Panc1 (cell line): ENCODE data around the gene LNPEP. TPM values are rescaled to one million over a fixed set of nuclear protein-coding genes. Genes with fewer than 3 reads are reported as not detected.

Source experiments
- ATAC-seq: fragments of 200-7000 bp; cut with Tn5 transposase; 2 replicates; pipeline ENCODE4 v1.9.1; 2020; ENCODE audit warnings: mild to moderate bottlenecking, moderate library complexity
- BruUV-seq: library from RNA; stranded (reverse); fragments of 400-500 nt; replicated peaks from 2 replicates; lab custom pipeline; 2021; lab: Mats Ljungman, UMichigan
- CTCF ChIA-PET: fragments of 300-600 bp; sonication (Branson Sonifier 250); formaldehyde crosslinking; loops from one replicate; lab custom pipeline; 2022; ENCODE audit warnings: antibody characterized with exemption; lab: Charles Lee
- POLR2A ChIA-PET: fragments of 300-600 bp; sonication (Branson Sonifier 250); formaldehyde crosslinking; loops from one replicate; lab custom pipeline; 2022; ENCODE audit warnings: antibody characterized with exemption; lab: Charles Lee
- DNase-seq: peaks from one replicate; pipeline ENCODE4 v3.0.0-alpha.2; 2010; ENCODE audit warnings: low read depth, low spot score
- H3K27ac ChIP-seq: 2 replicates; pipeline ENCODE4 v1.5.1; 2011; ENCODE audit warnings: mild to moderate bottlenecking, low read length, inconsistent platforms
- H3K27me3 ChIP-seq: fragments of 200-500 bp; sonication (Bioruptor generic); 2 replicates; pipeline ENCODE4 v1.6.0; 2014; ENCODE audit warnings: low read length, inconsistent platforms; ENCODE audit not compliant: control insufficient read depth, insufficient read depth
- H3K36me3 ChIP-seq: fragments of 200-500 bp; sonication (Bioruptor generic); 2 replicates; pipeline ENCODE4 v1.5.1; 2014; ENCODE audit warnings: inconsistent platforms, mild to moderate bottlenecking, low read length, moderate library complexity; ENCODE audit not compliant: control insufficient read depth, insufficient read depth
- H3K4me1 ChIP-seq: 2 replicates; pipeline ENCODE4 v1.5.1; 2011; ENCODE audit warnings: inconsistent platforms, mild to moderate bottlenecking, low read length, moderate library complexity; ENCODE audit not compliant: control insufficient read depth, insufficient read depth
- H3K4me3 ChIP-seq, 2 experiments: 2 replicates each; pipeline ENCODE4 v1.5.1; 2011 to 2012; ENCODE audit warnings: low read depth in 2 of 2, low read length in 2 of 2, mild to moderate bottlenecking in 2 of 2, inconsistent platforms in 1 of 2, moderate library complexity in 1 of 2
- H3K9me3 ChIP-seq: fragments of 200-500 bp; sonication (Bioruptor generic); 2 replicates; pipeline ENCODE4 v1.5.1; 2014; ENCODE audit warnings: low read depth, mild to moderate bottlenecking, inconsistent platforms, low read length, moderate library complexity; ENCODE audit not compliant: control insufficient read depth, insufficient read depth
- POLR2AphosphoS5 ChIP-seq: IDR thresholded peaks from 2 replicates; pipeline ENCODE4 v1.6.1; 2012; ENCODE audit warnings: mild to moderate bottlenecking, low read depth, low read length, moderate library complexity
- SIN3A ChIP-seq: IDR thresholded peaks from 2 replicates; pipeline ENCODE4 v1.6.1; 2012; ENCODE audit warnings: low read depth, mild to moderate bottlenecking, low read length, moderate library complexity, borderline replicate concordance; ENCODE audit not compliant: insufficient read depth
- TCF7L2 ChIP-seq: IDR thresholded peaks from 2 replicates; pipeline ENCODE4 v1.6.1; 2011; ENCODE audit warnings: mild to moderate bottlenecking, low read depth, low read length, inconsistent platforms
- in situ Hi-C: cut with HindIII; loops from 2 replicates; pipeline ENCODE4 v1.10.0; 2016; ENCODE audit warnings: low sequenced_read_pairs, low pct_unique_long_range_greater_than_20kb
- intact Hi-C: fragments of 100-400 bp; cut with micrococcal nuclease; formaldehyde crosslinking; loops from one replicate; pipeline ENCODE4 v1.10.0; 2022; ENCODE audit not compliant: unreplicated experiment
- total RNA-seq: library from RNA; stranded (reverse); gene quantifications from one replicate; pipeline ENCODE4 v1.2.1, GENCODE V29; 2021; ENCODE audit not compliant: unreplicated experiment
- TF ChIP-seq, protein P1 (sequence below), 2 experiments: IDR thresholded peaks; 2 replicates each; pipeline ENCODE4 v1.6.1; 2011 to 2012; ENCODE audit warnings: low read depth in 2 of 2, control low read depth in 1 of 2, low read length in 1 of 2, mild to moderate bottlenecking in 1 of 2, moderate library complexity in 1 of 2; ENCODE audit not compliant: insufficient read depth in 1 of 2
- TF ChIP-seq, protein P2 (sequence below): fragments of 450-650 bp; IDR thresholded peaks from 2 replicates; pipeline ENCODE4 v1.5.1; 2017; ENCODE audit warnings: mild to moderate bottlenecking

Gene LNPEP
- total RNA-seq, 1 experiment from 2014 or later, result 46.6 TPM

GRCh38 chr5:96942911-96943310 is 7.0 kb downstream of the LNPEP start:
- DNase-seq (no peak), ATAC-seq (no peak)
- BruUV-seq, result no TSS peak
- POLR2A ChIA-PET, result no interaction called here
- Histone ChIP-seq H3K27me3 (no peaks in the 10 kb centered on the region), H3K27ac (no peak overlapping the region), H3K4me1 (peaks cover 6% of the 10 kb centered on the region), H3K9me3 (no peaks in the 10 kb centered on the region), H3K36me3 (peaks cover 2% of the 10 kb centered on the region; the same call in 1 of the 2 replicates), H3K4me3 (no peak overlapping the region)
- TF ChIP-seq SIN3A, result no peak
- TF ChIP-seq, protein P1, sequence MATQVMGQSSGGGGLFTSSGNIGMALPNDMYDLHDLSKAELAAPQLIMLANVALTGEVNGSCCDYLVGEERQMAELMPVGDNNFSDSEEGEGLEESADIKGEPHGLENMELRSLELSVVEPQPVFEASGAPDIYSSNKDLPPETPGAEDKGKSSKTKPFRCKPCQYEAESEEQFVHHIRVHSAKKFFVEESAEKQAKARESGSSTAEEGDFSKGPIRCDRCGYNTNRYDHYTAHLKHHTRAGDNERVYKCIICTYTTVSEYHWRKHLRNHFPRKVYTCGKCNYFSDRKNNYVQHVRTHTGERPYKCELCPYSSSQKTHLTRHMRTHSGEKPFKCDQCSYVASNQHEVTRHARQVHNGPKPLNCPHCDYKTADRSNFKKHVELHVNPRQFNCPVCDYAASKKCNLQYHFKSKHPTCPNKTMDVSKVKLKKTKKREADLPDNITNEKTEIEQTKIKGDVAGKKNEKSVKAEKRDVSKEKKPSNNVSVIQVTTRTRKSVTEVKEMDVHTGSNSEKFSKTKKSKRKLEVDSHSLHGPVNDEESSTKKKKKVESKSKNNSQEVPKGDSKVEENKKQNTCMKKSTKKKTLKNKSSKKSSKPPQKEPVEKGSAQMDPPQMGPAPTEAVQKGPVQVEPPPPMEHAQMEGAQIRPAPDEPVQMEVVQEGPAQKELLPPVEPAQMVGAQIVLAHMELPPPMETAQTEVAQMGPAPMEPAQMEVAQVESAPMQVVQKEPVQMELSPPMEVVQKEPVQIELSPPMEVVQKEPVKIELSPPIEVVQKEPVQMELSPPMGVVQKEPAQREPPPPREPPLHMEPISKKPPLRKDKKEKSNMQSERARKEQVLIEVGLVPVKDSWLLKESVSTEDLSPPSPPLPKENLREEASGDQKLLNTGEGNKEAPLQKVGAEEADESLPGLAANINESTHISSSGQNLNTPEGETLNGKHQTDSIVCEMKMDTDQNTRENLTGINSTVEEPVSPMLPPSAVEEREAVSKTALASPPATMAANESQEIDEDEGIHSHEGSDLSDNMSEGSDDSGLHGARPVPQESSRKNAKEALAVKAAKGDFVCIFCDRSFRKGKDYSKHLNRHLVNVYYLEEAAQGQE (IDR thresholded peaks at IDR 0.05; ENCODE audit: insufficient read depth in 1 of 2, low read depth in 2 of 2, low read length in 1 of 2), result no peak
- TF ChIP-seq, protein P2, sequence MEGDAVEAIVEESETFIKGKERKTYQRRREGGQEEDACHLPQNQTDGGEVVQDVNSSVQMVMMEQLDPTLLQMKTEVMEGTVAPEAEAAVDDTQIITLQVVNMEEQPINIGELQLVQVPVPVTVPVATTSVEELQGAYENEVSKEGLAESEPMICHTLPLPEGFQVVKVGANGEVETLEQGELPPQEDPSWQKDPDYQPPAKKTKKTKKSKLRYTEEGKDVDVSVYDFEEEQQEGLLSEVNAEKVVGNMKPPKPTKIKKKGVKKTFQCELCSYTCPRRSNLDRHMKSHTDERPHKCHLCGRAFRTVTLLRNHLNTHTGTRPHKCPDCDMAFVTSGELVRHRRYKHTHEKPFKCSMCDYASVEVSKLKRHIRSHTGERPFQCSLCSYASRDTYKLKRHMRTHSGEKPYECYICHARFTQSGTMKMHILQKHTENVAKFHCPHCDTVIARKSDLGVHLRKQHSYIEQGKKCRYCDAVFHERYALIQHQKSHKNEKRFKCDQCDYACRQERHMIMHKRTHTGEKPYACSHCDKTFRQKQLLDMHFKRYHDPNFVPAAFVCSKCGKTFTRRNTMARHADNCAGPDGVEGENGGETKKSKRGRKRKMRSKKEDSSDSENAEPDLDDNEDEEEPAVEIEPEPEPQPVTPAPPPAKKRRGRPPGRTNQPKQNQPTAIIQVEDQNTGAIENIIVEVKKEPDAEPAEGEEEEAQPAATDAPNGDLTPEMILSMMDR, result no peak
- TF ChIP-seq POLR2AphosphoS5, result no peak
- TF ChIP-seq TCF7L2, result no peak
- in situ Hi-C loops (no loop called here), intact Hi-C loops (no loop called here)
- CTCF ChIA-PET, result no interaction called here

GRCh38 chr5:96943799-96944198 is 7.9 kb downstream of the LNPEP start:
- Histone ChIP-seq H3K27ac (no peak overlapping the region), H3K27me3 (no peaks in the 10 kb centered on the region), H3K4me1 (no peaks in the 10 kb centered on the region), H3K36me3 (no peaks in the 10 kb centered on the region), H3K4me3 (no peak overlapping the region), H3K9me3 (no peaks in the 10 kb centered on the region)
- ATAC-seq (no peak), DNase-seq (no peak)
- BruUV-seq, result no TSS peak
- in situ Hi-C loops (no loop called here), intact Hi-C loops (no loop called here)
- ChIA-PET CTCF (no interaction called here), POLR2A (interaction anchor here (0.6 kb wide), 1 partner anchor 71 kb away, joined by 6 read pairs; no protein-coding TSS in a partner anchor)
- TF ChIP-seq POLR2AphosphoS5 (no peak), SIN3A (no peak)
- TF ChIP-seq, protein P2, result no peak
- TF ChIP-seq, protein P1 (IDR thresholded peaks at IDR 0.05; ENCODE audit: insufficient read depth in 1 of 2, low read depth in 2 of 2, low read length in 1 of 2), result no peak
